Measurements from ENCODE around the gene SH3RF3.

DNA sequence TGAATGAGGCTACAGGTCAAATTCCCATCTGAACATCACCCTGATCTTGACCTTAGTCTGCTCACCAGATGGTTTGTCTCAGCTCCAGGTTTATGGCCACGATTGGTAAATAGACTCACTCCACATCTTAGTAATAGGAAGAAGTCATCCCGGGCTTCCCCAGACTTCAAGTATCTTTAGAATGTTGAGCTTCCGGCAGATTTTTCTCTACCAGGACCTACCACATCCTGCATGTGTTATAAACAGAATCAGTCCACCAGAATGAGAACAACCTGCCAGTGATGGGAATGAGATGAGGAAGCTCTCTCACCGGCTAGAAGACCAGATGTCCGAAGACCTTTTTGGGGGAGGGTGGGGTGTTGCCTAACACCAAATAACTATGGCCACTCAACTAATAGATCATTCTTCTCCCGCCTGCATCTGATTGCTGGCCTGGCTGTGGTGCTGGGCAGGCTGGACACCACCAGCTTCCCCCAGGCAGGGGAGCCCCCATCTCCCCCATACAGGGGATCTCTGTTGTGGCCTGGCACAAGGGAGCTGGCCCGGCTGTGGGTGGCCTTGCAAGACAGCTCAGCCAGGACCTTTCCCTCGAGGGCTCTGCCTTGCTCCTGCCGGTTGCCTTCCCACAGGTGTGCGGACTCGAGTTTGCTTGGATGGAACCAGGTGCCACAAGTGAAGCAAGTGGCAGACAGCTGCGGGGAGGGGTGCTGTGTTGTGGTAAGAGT is 88.5 kb downstream of the SH3RF3 start:
- TF ChIP-seq, protein P1, sequence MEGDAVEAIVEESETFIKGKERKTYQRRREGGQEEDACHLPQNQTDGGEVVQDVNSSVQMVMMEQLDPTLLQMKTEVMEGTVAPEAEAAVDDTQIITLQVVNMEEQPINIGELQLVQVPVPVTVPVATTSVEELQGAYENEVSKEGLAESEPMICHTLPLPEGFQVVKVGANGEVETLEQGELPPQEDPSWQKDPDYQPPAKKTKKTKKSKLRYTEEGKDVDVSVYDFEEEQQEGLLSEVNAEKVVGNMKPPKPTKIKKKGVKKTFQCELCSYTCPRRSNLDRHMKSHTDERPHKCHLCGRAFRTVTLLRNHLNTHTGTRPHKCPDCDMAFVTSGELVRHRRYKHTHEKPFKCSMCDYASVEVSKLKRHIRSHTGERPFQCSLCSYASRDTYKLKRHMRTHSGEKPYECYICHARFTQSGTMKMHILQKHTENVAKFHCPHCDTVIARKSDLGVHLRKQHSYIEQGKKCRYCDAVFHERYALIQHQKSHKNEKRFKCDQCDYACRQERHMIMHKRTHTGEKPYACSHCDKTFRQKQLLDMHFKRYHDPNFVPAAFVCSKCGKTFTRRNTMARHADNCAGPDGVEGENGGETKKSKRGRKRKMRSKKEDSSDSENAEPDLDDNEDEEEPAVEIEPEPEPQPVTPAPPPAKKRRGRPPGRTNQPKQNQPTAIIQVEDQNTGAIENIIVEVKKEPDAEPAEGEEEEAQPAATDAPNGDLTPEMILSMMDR (IDR thresholded peaks at IDR 0.05 in 4 of 5, conservative IDR thresholded peaks at IDR 0.05 in 1 of 5): no peak
- no peak for TF ChIP-seq POLR2A (IDR thresholded peaks at IDR 0.05)
